ENCODE data around the gene ARID1B.

DNA sequence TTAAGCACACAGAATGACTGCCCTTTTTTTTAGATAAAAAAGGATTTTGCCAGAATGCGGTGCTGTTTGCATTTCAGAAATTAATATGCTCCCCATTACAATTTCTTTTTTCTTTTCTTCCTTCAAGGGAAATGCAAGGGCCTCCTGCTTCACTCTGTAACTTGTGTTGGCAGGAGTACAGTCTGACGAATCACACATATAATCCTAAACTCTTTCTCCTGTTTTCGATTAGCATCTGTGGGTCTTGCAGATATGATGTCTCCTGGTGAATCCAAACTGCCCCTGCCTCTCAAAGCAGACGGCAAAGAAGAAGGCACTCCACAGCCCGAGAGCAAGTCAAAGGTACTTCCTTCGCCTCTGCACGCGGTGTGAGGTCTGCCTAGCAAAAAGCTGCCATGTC, 396.6 kb downstream of the ARID1B start:
- TF ChIP-seq, protein P1, sequence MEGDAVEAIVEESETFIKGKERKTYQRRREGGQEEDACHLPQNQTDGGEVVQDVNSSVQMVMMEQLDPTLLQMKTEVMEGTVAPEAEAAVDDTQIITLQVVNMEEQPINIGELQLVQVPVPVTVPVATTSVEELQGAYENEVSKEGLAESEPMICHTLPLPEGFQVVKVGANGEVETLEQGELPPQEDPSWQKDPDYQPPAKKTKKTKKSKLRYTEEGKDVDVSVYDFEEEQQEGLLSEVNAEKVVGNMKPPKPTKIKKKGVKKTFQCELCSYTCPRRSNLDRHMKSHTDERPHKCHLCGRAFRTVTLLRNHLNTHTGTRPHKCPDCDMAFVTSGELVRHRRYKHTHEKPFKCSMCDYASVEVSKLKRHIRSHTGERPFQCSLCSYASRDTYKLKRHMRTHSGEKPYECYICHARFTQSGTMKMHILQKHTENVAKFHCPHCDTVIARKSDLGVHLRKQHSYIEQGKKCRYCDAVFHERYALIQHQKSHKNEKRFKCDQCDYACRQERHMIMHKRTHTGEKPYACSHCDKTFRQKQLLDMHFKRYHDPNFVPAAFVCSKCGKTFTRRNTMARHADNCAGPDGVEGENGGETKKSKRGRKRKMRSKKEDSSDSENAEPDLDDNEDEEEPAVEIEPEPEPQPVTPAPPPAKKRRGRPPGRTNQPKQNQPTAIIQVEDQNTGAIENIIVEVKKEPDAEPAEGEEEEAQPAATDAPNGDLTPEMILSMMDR (IDR thresholded peaks at IDR 0.05; ENCODE audit: poor library complexity), result no peak
- TF ChIP-seq EZH2 (IDR thresholded peaks at IDR 0.05; ENCODE audit: borderline replicate concordance), result no peak
